Liver (tissue), 9 donors: ENCODE data around the gene MRPL41. TPM values are rescaled to one million over a fixed set of nuclear protein-coding genes. Genes with fewer than 3 reads are reported as not detected.

Experiments used
- DNase-seq: peaks from one replicate; pipeline ENCODE4 v3.0.0-alpha.2; 2017; ENCODE audit warnings: low spot score
- H3K27ac ChIP-seq, 2 donors: one replicate each; pipeline ENCODE4 v1.7.0; 2013; ENCODE audit warnings: inconsistent platforms in 2 of 2, low read length in 2 of 2, control low read depth in 1 of 2, low read depth in 1 of 2, mild to moderate bottlenecking in 1 of 2
- H3K27me3 ChIP-seq, 4 donors: one replicate each; pipeline versions ENCODE4 v1.6.1 to v1.7.0; 2013; ENCODE audit warnings: low read length in 3 of 4, inconsistent platforms in 1 of 4, mild to moderate bottlenecking in 1 of 4, moderate library complexity in 1 of 4; ENCODE audit not compliant: control insufficient read depth in 4 of 4, insufficient read depth in 4 of 4
- H3K36me3 ChIP-seq, 4 donors: one replicate each; pipeline versions ENCODE4 v1.6.1 to v1.7.0; 2013; ENCODE audit warnings: low read length in 3 of 4, mild to moderate bottlenecking in 3 of 4, low read depth in 1 of 4, moderate library complexity in 1 of 4; ENCODE audit not compliant: control insufficient read depth in 4 of 4, insufficient read depth in 3 of 4
- H3K4me1 ChIP-seq, 4 donors: one replicate each; pipeline versions ENCODE4 v1.6.1 to v1.7.0; 2013; ENCODE audit warnings: low read length in 3 of 4, mild to moderate bottlenecking in 3 of 4, moderate library complexity in 1 of 4; ENCODE audit not compliant: control insufficient read depth in 4 of 4, insufficient read depth in 4 of 4
- H3K4me3 ChIP-seq, 3 donors: one replicate each; pipeline versions ENCODE4 v1.6.1 to v1.7.0; 2013; ENCODE audit warnings: low read length in 3 of 3, control low read depth in 1 of 3, low read depth in 1 of 3, mild to moderate bottlenecking in 1 of 3
- H3K9ac ChIP-seq, 2 donors: one replicate each; pipeline ENCODE4 v1.7.0; 2013; ENCODE audit warnings: low read length in 2 of 2, mild to moderate bottlenecking in 2 of 2, moderate library complexity in 2 of 2, control low read depth in 1 of 2, low read depth in 1 of 2
- H3K9me3 ChIP-seq, 4 donors: one replicate each; pipeline versions ENCODE4 v1.6.1 to v1.7.0; 2013; ENCODE audit warnings: low read length in 3 of 4; ENCODE audit not compliant: control insufficient read depth in 4 of 4
- EGR1 ChIP-seq, 2 donors: IDR thresholded peaks; 2 replicates each; pipeline ENCODE4 v1.6.1; 2016 to 2018; ENCODE audit warnings: antibody characterized with exemption in 2 of 2, low read depth in 2 of 2
- FOXA2 ChIP-seq: IDR thresholded peaks from 2 replicates; pipeline ENCODE4 v1.6.1; 2016; ENCODE audit warnings: antibody characterized with exemption
- HNF4A ChIP-seq, 2 donors: conservative IDR thresholded peaks; 2 replicates each; pipeline ENCODE4 v1.6.1; 2016; ENCODE audit warnings: antibody characterized with exemption in 2 of 2, mild to moderate bottlenecking in 2 of 2
- HNF4G ChIP-seq: IDR thresholded peaks from 2 replicates; pipeline ENCODE4 v1.6.1; 2016; ENCODE audit warnings: antibody characterized with exemption
- JUND ChIP-seq, 2 donors: IDR thresholded peaks; 2 replicates each; pipeline ENCODE4 v1.6.1; 2016; ENCODE audit warnings: antibody characterized with exemption in 2 of 2
- NR2F2 ChIP-seq: IDR thresholded peaks from 2 replicates; pipeline ENCODE4 v1.6.1; 2016; ENCODE audit warnings: antibody characterized with exemption
- RAD21 ChIP-seq, 2 donors: IDR thresholded peaks; 2 replicates each; pipeline ENCODE4 v1.6.1; 2016; ENCODE audit warnings: antibody characterized with exemption in 2 of 2, mild to moderate bottlenecking in 2 of 2
- RXRA ChIP-seq, 2 donors: IDR thresholded peaks; 2 replicates each; pipeline ENCODE4 v1.6.1; 2017 to 2018; ENCODE audit warnings: antibody characterized with exemption in 2 of 2, mild to moderate bottlenecking in 1 of 2
- SP1 ChIP-seq: IDR thresholded peaks from 2 replicates; pipeline ENCODE4 v1.6.1; 2018; ENCODE audit warnings: antibody characterized with exemption, mild to moderate bottlenecking
- YY1 ChIP-seq: IDR thresholded peaks from 2 replicates; pipeline ENCODE4 v1.6.1; 2016; ENCODE audit warnings: antibody characterized with exemption, mild to moderate bottlenecking
- WGBS: extraction: QIAGEN DNeasy Blood & Tissue Kit; methylation state at CpG from one replicate; pipeline ENCODE4 v1.1.7; 2013; 5-methylcytosine and 5-hydroxymethylcytosine counted together
- polyA plus RNA-seq, 2 donors: library from polyadenylated mRNA; stranded (reverse) in 1 of 2; unstranded in 1 of 2; fragments of 200-250 nt in 1 of 2; fragments of >200 nt in 1 of 2; fragmentation: Nextera tagmentation in 1 of 2; extraction: Ambion mirVana in 1 of 2; gene quantifications; one replicate each; pipeline versions ENCODE4 v1.2.1 to v1.2.3, GENCODE V29; 2013 to 2015
- total RNA-seq, 2 donors: library from RNA; depleted of rRNA; stranded (reverse); fragments of >200 nt; gene quantifications; one replicate each; pipeline ENCODE4 v1.2.3, GENCODE V29; 2014
- TF ChIP-seq, protein P1 (sequence below): IDR thresholded peaks from 2 replicates; pipeline ENCODE4 v1.6.1; 2016; ENCODE audit warnings: antibody characterized with exemption
- TF ChIP-seq, protein P2 (sequence below): IDR thresholded peaks from 2 replicates; pipeline ENCODE4 v1.6.1; 2016; ENCODE audit warnings: antibody characterized with exemption, mild to moderate bottlenecking
- TF ChIP-seq, protein P3 (sequence below): IDR thresholded peaks from 2 replicates; pipeline ENCODE4 v1.6.1; 2016; ENCODE audit warnings: antibody characterized with exemption
- TF ChIP-seq, protein P4 (sequence below): IDR thresholded peaks from 2 replicates; pipeline ENCODE4 v1.6.1; 2016; ENCODE audit warnings: antibody characterized with exemption
- TF ChIP-seq, protein P5 (sequence below): fragments of 150-350 bp; IDR thresholded peaks from 2 replicates; pipeline ENCODE4 v1.5.1; 2017; ENCODE audit warnings: improper control_type of control experiment, low read depth, low read length; ENCODE audit not compliant: missing input control
- donor health status: healthy.
- donor health status: healthy.
- donor health status: healthy.
- donor health status: healthy.
- donor health status: healthy.

Gene MRPL41
- total and polyA plus RNA-seq, 4 donors, result 31.7 to 120 (median 49.3) TPM

DNA sequence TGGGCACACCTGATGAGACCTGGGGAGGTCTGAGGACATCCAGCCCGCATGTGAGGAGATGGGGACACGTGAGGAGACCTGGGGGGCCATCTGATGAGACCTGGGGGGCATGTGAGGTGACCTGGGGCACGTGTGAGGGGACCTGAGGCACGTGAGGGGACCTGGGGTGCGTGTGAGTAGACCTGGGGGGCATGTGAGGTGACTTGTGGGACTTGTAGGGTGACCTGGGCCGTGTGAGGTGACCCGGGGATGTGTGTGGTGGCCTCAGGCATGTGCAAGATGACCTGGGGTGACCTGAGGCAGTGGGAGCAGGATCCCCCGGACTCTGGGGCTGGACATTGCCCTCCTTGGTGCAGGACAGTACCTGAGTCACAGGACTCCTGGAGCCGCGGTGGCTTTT lies 32.1 kb upstream of the MRPL41 start:
- TF ChIP-seq, protein P1, sequence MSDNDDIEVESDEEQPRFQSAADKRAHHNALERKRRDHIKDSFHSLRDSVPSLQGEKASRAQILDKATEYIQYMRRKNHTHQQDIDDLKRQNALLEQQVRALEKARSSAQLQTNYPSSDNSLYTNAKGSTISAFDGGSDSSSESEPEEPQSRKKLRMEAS, result no peak
- TF ChIP-seq JUND (IDR thresholded peaks at IDR 0.05), result no peak
- TF ChIP-seq, protein P2, sequence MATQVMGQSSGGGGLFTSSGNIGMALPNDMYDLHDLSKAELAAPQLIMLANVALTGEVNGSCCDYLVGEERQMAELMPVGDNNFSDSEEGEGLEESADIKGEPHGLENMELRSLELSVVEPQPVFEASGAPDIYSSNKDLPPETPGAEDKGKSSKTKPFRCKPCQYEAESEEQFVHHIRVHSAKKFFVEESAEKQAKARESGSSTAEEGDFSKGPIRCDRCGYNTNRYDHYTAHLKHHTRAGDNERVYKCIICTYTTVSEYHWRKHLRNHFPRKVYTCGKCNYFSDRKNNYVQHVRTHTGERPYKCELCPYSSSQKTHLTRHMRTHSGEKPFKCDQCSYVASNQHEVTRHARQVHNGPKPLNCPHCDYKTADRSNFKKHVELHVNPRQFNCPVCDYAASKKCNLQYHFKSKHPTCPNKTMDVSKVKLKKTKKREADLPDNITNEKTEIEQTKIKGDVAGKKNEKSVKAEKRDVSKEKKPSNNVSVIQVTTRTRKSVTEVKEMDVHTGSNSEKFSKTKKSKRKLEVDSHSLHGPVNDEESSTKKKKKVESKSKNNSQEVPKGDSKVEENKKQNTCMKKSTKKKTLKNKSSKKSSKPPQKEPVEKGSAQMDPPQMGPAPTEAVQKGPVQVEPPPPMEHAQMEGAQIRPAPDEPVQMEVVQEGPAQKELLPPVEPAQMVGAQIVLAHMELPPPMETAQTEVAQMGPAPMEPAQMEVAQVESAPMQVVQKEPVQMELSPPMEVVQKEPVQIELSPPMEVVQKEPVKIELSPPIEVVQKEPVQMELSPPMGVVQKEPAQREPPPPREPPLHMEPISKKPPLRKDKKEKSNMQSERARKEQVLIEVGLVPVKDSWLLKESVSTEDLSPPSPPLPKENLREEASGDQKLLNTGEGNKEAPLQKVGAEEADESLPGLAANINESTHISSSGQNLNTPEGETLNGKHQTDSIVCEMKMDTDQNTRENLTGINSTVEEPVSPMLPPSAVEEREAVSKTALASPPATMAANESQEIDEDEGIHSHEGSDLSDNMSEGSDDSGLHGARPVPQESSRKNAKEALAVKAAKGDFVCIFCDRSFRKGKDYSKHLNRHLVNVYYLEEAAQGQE, result no peak
- TF ChIP-seq, protein P3, sequence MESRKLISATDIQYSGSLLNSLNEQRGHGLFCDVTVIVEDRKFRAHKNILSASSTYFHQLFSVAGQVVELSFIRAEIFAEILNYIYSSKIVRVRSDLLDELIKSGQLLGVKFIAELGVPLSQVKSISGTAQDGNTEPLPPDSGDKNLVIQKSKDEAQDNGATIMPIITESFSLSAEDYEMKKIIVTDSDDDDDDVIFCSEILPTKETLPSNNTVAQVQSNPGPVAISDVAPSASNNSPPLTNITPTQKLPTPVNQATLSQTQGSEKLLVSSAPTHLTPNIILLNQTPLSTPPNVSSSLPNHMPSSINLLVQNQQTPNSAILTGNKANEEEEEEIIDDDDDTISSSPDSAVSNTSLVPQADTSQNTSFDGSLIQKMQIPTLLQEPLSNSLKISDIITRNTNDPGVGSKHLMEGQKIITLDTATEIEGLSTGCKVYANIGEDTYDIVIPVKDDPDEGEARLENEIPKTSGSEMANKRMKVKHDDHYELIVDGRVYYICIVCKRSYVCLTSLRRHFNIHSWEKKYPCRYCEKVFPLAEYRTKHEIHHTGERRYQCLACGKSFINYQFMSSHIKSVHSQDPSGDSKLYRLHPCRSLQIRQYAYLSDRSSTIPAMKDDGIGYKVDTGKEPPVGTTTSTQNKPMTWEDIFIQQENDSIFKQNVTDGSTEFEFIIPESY, result no peak
- no peak for TF ChIP-seq HNF4G
- TF ChIP-seq YY1, result no peak
- no peak for TF ChIP-seq RAD21 (IDR thresholded peaks at IDR 0.05)
- TF ChIP-seq, protein P4, sequence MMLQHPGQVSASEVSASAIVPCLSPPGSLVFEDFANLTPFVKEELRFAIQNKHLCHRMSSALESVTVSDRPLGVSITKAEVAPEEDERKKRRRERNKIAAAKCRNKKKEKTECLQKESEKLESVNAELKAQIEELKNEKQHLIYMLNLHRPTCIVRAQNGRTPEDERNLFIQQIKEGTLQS, result no peak
- TF ChIP-seq EGR1 (IDR thresholded peaks at IDR 0.05; ENCODE audit: low read depth in 2 of 2), result no peak
- TF ChIP-seq, protein P5, sequence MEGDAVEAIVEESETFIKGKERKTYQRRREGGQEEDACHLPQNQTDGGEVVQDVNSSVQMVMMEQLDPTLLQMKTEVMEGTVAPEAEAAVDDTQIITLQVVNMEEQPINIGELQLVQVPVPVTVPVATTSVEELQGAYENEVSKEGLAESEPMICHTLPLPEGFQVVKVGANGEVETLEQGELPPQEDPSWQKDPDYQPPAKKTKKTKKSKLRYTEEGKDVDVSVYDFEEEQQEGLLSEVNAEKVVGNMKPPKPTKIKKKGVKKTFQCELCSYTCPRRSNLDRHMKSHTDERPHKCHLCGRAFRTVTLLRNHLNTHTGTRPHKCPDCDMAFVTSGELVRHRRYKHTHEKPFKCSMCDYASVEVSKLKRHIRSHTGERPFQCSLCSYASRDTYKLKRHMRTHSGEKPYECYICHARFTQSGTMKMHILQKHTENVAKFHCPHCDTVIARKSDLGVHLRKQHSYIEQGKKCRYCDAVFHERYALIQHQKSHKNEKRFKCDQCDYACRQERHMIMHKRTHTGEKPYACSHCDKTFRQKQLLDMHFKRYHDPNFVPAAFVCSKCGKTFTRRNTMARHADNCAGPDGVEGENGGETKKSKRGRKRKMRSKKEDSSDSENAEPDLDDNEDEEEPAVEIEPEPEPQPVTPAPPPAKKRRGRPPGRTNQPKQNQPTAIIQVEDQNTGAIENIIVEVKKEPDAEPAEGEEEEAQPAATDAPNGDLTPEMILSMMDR, result no peak

DNA sequence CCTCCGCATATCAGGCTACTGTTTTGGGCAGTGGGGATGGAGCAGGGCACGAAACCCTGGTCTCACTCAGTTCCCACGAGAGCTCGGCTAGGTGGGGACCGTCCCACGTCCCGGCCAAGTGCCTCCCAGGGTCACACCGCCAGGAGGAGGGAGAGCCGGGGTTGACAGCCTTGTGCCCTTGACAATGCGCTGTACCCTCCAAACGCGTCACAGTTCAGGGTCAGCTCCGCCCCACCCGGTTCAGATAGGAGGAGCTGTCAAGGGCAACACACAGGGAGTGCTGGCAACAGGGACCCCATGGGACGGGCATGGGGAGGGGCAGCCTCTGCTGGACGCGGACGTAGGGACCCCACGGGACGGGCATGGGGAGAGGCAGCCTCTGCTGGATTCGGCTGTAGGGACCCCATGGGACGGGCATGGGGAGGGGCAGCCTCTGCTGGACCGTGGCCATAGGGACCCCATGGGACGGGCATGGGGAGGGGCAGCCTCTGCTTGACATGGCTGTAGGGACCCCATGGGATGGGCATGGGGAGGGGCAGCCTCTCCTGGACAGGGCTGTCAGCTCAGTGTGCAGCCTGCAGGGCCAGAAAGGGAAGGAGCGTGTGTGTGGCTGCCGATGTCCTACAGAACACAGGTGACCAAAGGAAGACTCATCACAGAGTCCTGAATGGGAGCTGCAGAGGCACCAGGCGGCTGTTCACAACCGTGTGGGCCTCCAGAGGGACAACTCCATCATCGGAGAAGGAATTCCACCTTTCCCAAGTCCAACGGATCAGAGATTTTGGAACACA lies 30.9 kb upstream of the MRPL41 start:
- DNase-seq, result no peak
- WGBS, result 92% methylated on average over 30 of the region's 30 CpGs
- Histone ChIP-seq H3K9ac (no peak overlapping the region), H3K36me3 (peaks cover 0 to 11% (median 3%) of the 10 kb centered on the region in 4 donors), H3K4me3 (no peak overlapping the region), H3K27me3 (no peaks in the 10 kb centered on the region), H3K27ac (no peak overlapping the region), H3K4me1 (no peaks in the 10 kb centered on the region), H3K9me3 (no peaks in the 10 kb centered on the region)
- TF ChIP-seq FOXA2 (no peak), RAD21 (IDR thresholded peaks at IDR 0.05) (no peak), EGR1 (IDR thresholded peaks at IDR 0.05; ENCODE audit: low read depth in 2 of 2) (no peak), HNF4A (conservative IDR thresholded peaks at IDR 0.05) (no peak), NR2F2 (no peak), SP1 (no peak), RXRA (IDR thresholded peaks at IDR 0.05) (no peak)
- TF ChIP-seq, protein P3, result no peak
- TF ChIP-seq, protein P2, result no peak

More for the DNA sequence above, 32.1 kb upstream of the MRPL41 start:
- Histone ChIP-seq H3K4me1 (no peaks in the 10 kb centered on the region), H3K36me3 (peaks cover 0 to 11% (median 3%) of the 10 kb centered on the region in 4 donors), H3K9ac (no peak overlapping the region), H3K9me3 (no peaks in the 10 kb centered on the region), H3K27ac (no peak overlapping the region), H3K27me3 (no peaks in the 10 kb centered on the region), H3K4me3 (no peak overlapping the region)
- 90% methylated on average over 10 of the region's 10 CpGs for WGBS
- no peak for DNase-seq
